Activated CD4-positive, alpha-beta T cell treated with anti-CD3 and anti-CD28 coated beads, Interleukin-2, amount 10 ng/mL, durations not matched to agents 7 days and 5 days (primary cell): Measurements from ENCODE around the gene CCN5. TPM values are rescaled to one million over a fixed set of nuclear protein-coding genes. Genes with fewer than 3 reads are reported as not detected.

ENCODE experiments used
- CTCF ChIA-PET: fragments of 350-600 bp; sonication (Branson Sonifier 250); formaldehyde crosslinking; loops from one replicate; lab custom pipeline; 2021; ENCODE audit warnings: antibody characterized with exemption; lab: Charles Lee
- POLR2A ChIA-PET: fragments of 350-600 bp; sonication (Branson Sonifier 250); formaldehyde crosslinking; loops from one replicate; lab custom pipeline; 2021; ENCODE audit warnings: antibody characterized with exemption; lab: Charles Lee
- DNase-seq: peaks from one replicate; pipeline ENCODE4 v3.0.0-alpha.2; 2020
- H3K27ac Mint-ChIP-seq: one replicate; pipeline ENCODE4 v1.8.0; 2021; ENCODE audit warnings: mild to moderate bottlenecking, moderate library complexity, mixed read lengths
- H3K27me3 Mint-ChIP-seq: one replicate; pipeline ENCODE4 v1.8.0; 2021; ENCODE audit warnings: mixed read lengths
- H3K36me3 Mint-ChIP-seq: one replicate; pipeline ENCODE4 v1.8.0; 2021; ENCODE audit warnings: low read depth, mixed read lengths
- H3K4me1 Mint-ChIP-seq: one replicate; pipeline ENCODE4 v1.8.0; 2021; ENCODE audit warnings: mixed read lengths
- H3K4me3 Mint-ChIP-seq: one replicate; pipeline ENCODE4 v1.8.0; 2021; ENCODE audit warnings: mild to moderate bottlenecking, moderate library complexity, mixed read lengths
- H3K9me3 Mint-ChIP-seq: one replicate; pipeline ENCODE4 v1.8.0; 2021; ENCODE audit warnings: mixed read lengths
- total RNA-seq, 2 experiments: library from RNA; stranded (reverse); gene quantifications; one replicate each; pipeline ENCODE4 v1.2.3, GENCODE V29; 2021

Gene CCN5
- total RNA-seq, 2 experiments from 2014 or later: not detected

GRCh38 chr20:44735816-44736169 lies 20.6 kb downstream of the CCN5 start:
- Mint-ChIP-seq H3K36me3 (peaks cover 18% of the 10 kb centered on the region), H3K27me3 (no peaks in the 10 kb centered on the region), H3K27ac (peak overlapping the region; percentile 82), H3K9me3 (peaks cover 13% of the 10 kb centered on the region), H3K4me3 (no peak overlapping the region), H3K4me1 (peaks cover 40% of the 10 kb centered on the region)
- CTCF ChIA-PET: no interaction called here
- DNase-seq: no peak
- POLR2A ChIA-PET: no interaction called here

- peak overlapping the region; percentile 39 for H3K4me3 Mint-ChIP-seq
- peaks cover 18% of the 10 kb centered on the region for H3K36me3 Mint-ChIP-seq
- ChIA-PET POLR2A (no interaction called here), CTCF (interaction anchor here (1.2 to 2.0 kb wide), 2 partner anchors 11 to 21 kb away, joined by 3 to 5 read pairs; partner anchors contain the start of gene CCN5)
- peak; percentile 54 for DNase-seq
- peaks cover 2% of the 10 kb centered on the region for H3K27me3 Mint-ChIP-seq
- H3K27ac Mint-ChIP-seq: peak overlapping the region; percentile 82
- peaks cover 40% of the 10 kb centered on the region for H3K4me1 Mint-ChIP-seq
- peaks cover 13% of the 10 kb centered on the region for H3K9me3 Mint-ChIP-seq
These were observed 21.2 kb downstream of the CCN5 start for GRCh38 chr20:44736170-44737021.

GRCh38 chr20:44737116-44737515 lies 21.9 kb downstream of the CCN5 start:
- POLR2A ChIA-PET: no interaction called here
- H3K27me3 Mint-ChIP-seq: peaks cover 8% of the 10 kb centered on the region
- no peak overlapping the region for H3K4me3 Mint-ChIP-seq
- peak overlapping the region; percentile 71 for H3K27ac Mint-ChIP-seq
- H3K9me3 Mint-ChIP-seq: peaks cover 13% of the 10 kb centered on the region
- CTCF ChIA-PET: interaction anchor here (0.5 to 2.0 kb wide), 4 partner anchors 10 to 140 kb away, joined by 3 to 5 read pairs (median 3); partner anchors contain the start of gene CCN5
- DNase-seq: no peak
- peaks cover 39% of the 10 kb centered on the region for H3K4me1 Mint-ChIP-seq
- peaks cover 18% of the 10 kb centered on the region for H3K36me3 Mint-ChIP-seq

- Mint-ChIP-seq H3K27ac (peak overlapping the region; percentile 33), H3K27me3 (peaks cover 16% of the 10 kb centered on the region), H3K36me3 (peaks cover 18% of the 10 kb centered on the region), H3K4me1 (peaks cover 29% of the 10 kb centered on the region), H3K4me3 (peak overlapping the region; percentile 64), H3K9me3 (peaks cover 13% of the 10 kb centered on the region)
- ChIA-PET CTCF (interaction anchor here (1.0 kb wide), 1 partner anchor 9 kb away, joined by 3 read pairs; no protein-coding TSS in a partner anchor), POLR2A (no interaction called here)
- DNase-seq: peak; percentile 69
These were observed 23.8 kb downstream of the CCN5 start for GRCh38 chr20:44738813-44739477.

DNA sequence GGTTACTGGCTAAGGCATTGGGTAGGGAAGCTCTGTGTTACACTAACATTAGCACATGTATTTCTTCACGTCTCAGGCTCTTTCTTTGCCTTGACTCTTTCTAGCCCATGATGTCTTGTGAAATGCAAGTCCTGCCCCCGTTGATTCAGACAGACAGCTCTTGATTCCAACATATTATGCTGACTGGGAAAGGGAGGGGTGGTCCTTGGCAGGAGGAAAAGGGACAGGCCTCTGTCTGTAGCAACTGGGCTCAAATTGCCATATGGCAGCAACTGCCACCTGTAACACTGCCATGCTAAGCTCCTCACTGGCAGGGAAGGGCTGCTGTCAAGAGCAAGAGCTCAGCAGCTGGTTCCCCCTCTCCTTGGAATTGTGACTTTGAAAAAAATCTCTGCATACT lies 24.8 kb downstream of the CCN5 start:
- peaks cover 25% of the 10 kb centered on the region for H3K27me3 Mint-ChIP-seq
- H3K4me3 Mint-ChIP-seq: no peak overlapping the region
- ChIA-PET CTCF (interaction anchor here (0.5 kb wide), 1 partner anchor 103 kb away, joined by 4 read pairs; no protein-coding TSS in a partner anchor), POLR2A (no interaction called here)
- DNase-seq: no peak
- peaks cover 26% of the 10 kb centered on the region for H3K4me1 Mint-ChIP-seq
- H3K9me3 Mint-ChIP-seq: peaks cover 13% of the 10 kb centered on the region
- no peak overlapping the region for H3K27ac Mint-ChIP-seq
- peaks cover 18% of the 10 kb centered on the region for H3K36me3 Mint-ChIP-seq

DNA sequence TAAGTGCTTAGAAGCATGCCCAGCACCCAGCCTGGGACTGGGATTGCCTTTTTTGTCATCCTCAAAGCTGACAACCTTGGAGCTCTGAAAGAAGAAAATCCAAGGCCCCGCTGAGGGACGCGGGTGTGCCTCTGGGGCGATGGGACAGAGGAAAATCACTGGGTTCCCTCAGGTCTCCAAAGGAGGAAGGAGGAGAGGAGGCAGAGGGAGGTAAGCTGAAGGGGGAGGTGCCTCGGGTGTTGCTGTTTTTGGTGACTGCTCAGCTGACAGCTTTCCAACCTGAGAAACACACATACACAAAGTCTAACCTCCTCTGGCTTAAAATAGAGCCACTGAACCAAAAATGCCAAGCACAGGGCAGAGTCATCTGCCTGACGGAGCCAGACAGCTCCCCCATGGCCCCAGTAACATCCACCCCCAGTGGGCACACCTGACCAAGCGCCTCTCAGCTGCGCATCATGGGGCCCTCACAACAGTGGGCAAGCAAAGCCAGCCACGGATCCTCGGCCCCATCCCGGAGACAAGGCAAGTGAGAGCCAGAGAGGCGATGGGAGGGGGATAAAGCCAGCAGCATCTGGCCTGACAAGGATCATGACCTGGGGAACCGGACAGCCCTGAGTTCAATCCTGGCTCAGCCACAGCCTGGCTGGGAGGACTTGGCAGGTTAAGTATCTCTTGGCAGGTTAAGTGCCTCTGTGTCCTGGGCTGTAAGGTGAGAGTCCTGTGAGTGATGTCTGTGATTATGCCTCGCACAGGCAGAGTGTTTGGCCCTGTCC lies 27.3 kb downstream of the CCN5 start:
- no peaks in the 10 kb centered on the region for H3K9me3 Mint-ChIP-seq
- peaks cover 36% of the 10 kb centered on the region for H3K27me3 Mint-ChIP-seq
- peaks cover 17% of the 10 kb centered on the region for H3K4me1 Mint-ChIP-seq
- no peak overlapping the region for H3K4me3 Mint-ChIP-seq
- CTCF ChIA-PET: interaction anchor here (1.3 kb wide), 1 partner anchor 8 kb away, joined by 3 read pairs; no protein-coding TSS in a partner anchor
- H3K36me3 Mint-ChIP-seq: peaks cover 8% of the 10 kb centered on the region
- no peak for DNase-seq
- H3K27ac Mint-ChIP-seq: no peak overlapping the region
- POLR2A ChIA-PET: interaction anchor here (0.6 kb wide), 1 partner anchor 23 kb away, joined by 3 read pairs; no protein-coding TSS in a partner anchor

DNA sequence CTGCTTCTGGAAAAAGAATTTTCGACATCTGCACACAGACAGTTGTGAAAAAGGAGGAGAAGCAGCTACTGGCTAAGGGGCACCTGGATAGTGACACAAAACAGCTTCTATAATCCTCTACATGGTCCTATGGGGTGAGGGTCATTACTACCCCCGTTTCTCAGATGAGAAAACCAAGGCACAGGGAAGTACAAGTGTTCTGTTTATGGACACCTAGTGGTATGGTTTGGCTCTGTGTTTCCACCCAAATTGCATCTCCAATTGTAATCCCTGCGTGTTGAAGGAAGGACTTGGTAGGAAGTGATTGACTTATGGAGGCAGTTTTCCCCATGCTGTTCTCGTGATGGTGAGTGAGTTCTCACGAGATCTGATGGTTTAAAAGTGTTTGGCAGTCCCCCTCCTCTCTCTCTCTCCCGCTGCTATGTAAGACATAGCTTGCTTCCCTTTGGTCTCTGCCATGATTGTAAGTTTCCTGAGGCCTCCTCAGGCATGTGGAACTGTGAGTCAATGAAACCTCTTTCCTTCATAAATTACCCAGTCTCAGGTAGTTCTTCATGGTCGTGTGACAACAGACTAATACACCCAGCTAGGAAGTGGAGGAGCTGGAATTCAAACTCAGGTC lies 28.0 kb downstream of the CCN5 start:
- peaks cover 6% of the 10 kb centered on the region for H3K36me3 Mint-ChIP-seq
- no peak overlapping the region for H3K27ac Mint-ChIP-seq
- POLR2A ChIA-PET: no interaction called here
- no peak overlapping the region for H3K4me3 Mint-ChIP-seq
- CTCF ChIA-PET: no interaction called here
- H3K9me3 Mint-ChIP-seq: no peaks in the 10 kb centered on the region
- DNase-seq: no peak
- peaks cover 15% of the 10 kb centered on the region for H3K4me1 Mint-ChIP-seq
- H3K27me3 Mint-ChIP-seq: peaks cover 36% of the 10 kb centered on the region

GRCh38 chr20:44743916-44744655 lies 28.9 kb downstream of the CCN5 start:
- H3K4me1 Mint-ChIP-seq: peaks cover 9% of the 10 kb centered on the region
- H3K4me3 Mint-ChIP-seq: no peak overlapping the region
- peaks cover 36% of the 10 kb centered on the region for H3K27me3 Mint-ChIP-seq
- DNase-seq: no peak
- no peaks in the 10 kb centered on the region for H3K36me3 Mint-ChIP-seq
- no peak overlapping the region for H3K27ac Mint-ChIP-seq
- POLR2A ChIA-PET: no interaction called here
- CTCF ChIA-PET: no interaction called here
- H3K9me3 Mint-ChIP-seq: no peaks in the 10 kb centered on the region

GRCh38 chr20:44745122-44745597 lies 30.0 kb downstream of the CCN5 start:
- CTCF ChIA-PET: no interaction called here
- Mint-ChIP-seq H3K4me1 (peaks cover 9% of the 10 kb centered on the region), H3K27ac (no peak overlapping the region), H3K4me3 (peak overlapping the region; percentile 18), H3K9me3 (no peaks in the 10 kb centered on the region), H3K36me3 (no peaks in the 10 kb centered on the region), H3K27me3 (peaks cover 36% of the 10 kb centered on the region)
- POLR2A ChIA-PET: no interaction called here
- no peak for DNase-seq

DNA sequence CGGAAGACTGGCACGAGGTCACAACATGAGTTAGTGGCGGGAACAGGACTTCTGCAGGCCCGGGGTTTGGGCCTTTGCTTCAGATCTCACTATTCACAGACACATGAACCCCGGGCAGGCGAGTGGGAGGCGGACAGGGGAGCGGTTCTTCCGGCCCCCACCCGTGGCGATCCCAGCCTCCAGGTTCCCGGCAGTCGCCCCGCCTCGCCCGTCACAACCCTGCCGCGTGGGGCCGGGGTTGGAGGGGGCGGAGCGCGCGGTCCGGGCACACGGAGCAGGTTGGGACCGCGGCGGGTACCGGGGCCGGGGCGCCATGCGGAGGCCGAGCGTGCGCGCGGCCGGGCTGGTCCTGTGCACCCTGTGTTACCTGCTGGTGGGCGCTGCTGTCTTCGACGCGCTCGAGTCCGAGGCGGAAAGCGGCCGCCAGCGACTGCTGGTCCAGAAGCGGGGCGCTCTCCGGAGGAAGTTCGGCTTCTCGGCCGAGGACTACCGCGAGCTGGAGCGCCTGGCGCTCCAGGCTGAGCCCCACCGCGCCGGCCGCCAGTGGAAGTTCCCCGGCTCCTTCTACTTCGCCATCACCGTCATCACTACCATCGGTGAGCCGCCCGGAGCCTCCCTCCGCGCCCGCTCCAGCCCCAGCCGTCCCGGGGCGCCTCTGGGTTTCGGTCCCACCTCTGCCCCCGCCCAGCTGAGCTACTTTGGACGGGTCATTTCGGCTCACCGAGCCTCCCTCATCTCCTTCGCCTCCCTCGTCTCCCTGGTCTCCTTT lies 30.6 kb downstream of the CCN5 start, which contains the start of gene KCNK15:
Gene KCNK15 (plus strand): TSS at position 268 of the 769 bp plus-strand sequence. CDS start 46 bp downstream, at position 314.
- CTCF ChIA-PET: no interaction called here
- peak; percentile 15 for DNase-seq
- Mint-ChIP-seq H3K27me3 (peaks cover 36% of the 10 kb centered on the region), H3K27ac (no peak within 1 kb of the TSS), H3K9me3 (no peaks in the 10 kb centered on the region), H3K4me1 (peaks cover 9% of the 10 kb centered on the region), H3K36me3 (no peaks in the 10 kb centered on the region), H3K4me3 (peak within 1 kb of the TSS; percentile 53)
- POLR2A ChIA-PET: no interaction called here
